ENCODE measurements around the gene ARL15.

ARL15 gene

DNA sequence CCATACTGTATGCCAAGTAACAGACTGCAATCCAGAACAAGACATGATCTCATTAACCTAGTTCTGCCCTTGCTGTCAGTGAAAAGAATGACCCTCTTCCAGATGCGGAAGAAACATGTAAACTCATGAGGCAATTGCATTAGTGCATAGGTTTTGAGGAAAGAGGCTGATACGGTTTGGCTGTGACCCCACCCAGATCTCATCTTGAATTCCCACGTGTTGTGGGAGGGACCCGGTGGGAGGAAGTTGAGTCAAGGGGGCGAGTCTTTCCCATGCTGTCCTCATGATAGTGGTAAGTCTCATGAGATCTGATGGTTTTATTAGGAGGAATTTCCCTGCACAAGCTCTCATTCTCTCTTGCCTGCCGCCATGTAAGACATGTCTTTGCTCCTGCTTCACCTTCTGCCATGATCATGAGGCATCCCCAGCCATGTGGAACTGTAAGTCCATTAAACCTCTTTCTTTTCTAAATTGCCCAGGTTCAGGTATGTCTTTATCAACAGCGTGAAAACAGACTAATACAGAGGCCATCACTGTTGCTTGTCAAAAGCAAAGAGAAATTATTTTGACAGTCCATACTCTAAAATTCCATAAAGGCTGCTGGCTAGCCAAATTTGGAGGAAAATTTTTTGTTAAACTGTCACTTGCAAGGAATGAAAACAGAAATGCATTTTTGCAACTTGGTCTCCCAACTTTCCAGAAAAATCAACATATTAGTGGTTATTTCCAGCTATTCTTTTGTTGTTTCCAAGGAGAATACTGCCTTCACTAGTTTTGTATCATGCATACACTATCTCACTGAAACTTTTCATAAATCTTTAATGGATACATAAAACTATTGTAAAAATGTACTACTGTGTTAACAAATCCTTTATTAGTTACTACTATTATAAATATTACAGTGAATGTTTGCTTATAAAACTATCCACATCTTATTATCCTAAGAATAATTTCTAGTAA, 3.2 kb upstream of the ARL15 start:
- DNase-seq (ENCODE audit: low read depth): no peak

DNA sequence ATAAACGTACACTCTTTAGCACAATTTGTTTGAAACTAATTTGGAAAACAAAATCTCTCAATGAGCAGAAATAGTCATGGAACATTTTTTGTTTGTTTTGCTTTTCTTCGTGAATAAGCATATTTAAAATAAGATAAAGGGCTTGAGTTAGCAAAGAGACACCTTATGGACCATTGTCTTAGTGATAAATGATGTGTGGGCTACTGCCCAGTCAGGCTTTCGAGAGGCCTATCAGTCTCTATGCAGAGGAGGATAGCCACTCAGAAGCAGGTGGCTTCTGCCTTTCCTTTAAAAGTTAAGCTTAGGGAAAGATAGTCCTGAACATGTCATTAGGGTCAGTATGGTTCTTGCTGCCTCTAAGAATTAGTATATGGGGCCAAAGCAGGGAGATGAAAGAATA, 2.1 kb upstream of the ARL15 start:
- no peak for DNase-seq (ENCODE audit: low read depth)

DNA sequence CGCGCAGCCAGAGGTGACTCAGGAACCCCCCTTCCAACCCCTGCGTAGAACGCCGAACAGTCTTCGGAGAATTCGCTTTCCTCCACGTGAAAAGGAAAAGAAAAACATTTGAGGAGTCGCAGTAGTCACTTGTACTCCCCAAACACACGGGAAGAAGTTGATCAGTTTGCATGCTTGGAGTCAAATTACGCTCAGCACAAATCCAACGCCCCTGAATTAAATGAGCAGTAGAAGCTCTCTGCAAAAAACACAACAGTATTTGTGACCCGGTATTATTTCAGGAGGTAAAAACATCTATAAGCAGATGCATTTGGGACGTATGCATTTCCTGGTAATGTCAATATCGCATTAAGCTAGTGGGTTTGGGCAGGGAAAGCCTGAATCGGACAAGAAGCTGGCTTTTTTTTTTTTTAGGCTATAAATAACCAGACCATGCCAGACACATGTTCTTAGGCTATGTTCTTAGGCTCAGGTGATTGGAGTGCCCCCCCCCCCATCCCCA, 854 bp upstream of the ARL15 start:
- no peak for DNase-seq (ENCODE audit: low read depth)

DNA sequence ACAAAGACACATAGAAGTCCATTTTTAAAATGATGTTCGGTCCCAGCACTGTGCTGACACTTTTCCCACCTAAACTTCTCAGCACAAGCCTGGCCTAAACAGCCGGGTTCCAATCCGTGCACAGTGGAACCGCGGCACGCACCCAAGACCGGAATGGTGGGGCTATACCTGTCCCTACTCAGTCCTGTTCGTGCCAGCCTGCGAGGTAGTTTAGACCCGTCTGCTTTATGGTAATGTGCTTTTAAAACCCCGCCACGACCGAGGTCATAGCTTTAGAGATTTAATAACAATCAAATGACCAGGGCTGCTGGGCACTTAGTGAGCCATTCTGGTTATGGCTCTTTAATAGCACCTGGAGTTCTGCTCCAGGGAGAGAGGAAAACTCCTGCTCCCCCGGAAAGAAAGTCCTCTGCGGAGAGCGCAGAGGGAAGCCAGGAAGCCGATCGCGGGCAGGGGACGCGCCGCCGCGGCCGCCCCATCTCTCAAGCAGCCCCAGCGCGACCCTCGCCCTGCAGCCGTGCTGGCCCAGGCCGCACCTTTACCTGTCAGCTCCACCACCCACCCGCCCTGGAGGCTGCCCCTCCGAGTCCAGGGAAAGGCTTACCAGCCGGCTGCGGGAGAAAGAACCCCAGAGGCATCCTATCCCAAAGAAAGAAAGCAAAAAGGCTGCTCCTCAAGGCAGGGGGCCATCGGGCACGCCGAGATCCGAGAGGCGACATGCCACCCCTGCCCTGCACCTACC, 511 bp downstream of the ARL15 start:
- peak; percentile 6 for DNase-seq (ENCODE audit: low read depth)

DNA sequence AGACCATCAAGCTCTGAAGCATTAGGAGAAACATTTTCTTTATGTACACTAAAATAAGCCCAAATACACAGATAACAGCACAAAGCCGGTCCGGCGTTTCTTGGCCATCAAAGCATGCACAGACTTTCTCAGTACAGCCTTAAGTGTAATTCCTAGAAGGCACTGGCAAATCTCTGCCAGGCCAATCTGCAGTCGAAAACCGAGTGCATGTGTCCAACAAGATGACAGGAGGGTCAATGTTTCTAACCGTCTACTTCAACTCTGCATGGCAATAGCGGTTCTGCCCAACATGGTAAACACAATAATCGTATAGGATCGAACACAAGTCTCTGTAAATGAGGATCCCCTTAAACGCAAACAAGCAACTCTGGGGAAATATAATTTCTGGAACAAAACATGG, 1.1 kb downstream of the ARL15 start:
- no peak for DNase-seq (ENCODE audit: low read depth)

DNA sequence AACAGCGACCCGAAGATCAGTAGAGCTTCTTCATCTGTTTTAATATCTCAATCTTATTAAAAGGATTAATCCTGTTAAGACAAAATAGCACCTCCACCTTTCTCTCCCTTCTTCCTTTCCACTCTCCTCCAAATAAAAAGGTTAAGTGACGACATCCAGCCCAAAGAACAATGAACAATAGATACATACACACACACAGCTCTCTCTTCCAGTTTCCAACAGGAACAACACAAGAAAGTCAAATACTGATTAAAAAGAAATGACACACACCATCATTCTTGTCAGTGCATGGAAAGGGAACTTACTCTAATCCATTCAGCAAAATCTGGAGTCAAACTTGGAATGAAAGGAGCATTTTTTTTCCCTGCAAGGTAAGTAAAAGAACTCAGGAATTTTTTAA, 2.8 kb downstream of the ARL15 start:
- no peak for DNase-seq (ENCODE audit: low read depth)

DNA sequence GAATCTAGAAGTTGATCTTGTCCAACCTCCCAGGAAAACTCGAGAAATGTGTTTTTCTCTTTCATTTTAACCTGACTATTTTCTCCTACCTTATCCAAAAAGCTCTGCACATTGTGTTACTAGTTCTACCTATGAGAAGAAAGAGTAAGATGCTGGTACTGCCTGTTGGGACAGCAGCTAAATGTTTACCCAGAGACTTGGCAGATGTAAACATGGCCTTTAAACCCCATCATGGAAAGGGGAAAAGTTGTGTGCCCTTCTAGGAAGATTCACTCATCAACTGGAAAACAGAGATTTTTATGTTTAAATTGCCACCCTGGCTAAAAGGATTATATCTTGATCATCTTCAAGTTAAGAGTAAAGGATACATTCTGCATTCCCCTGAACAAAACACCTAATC, 3.5 kb downstream of the ARL15 start:
- DNase-seq (ENCODE audit: low read depth): no peak

DNA sequence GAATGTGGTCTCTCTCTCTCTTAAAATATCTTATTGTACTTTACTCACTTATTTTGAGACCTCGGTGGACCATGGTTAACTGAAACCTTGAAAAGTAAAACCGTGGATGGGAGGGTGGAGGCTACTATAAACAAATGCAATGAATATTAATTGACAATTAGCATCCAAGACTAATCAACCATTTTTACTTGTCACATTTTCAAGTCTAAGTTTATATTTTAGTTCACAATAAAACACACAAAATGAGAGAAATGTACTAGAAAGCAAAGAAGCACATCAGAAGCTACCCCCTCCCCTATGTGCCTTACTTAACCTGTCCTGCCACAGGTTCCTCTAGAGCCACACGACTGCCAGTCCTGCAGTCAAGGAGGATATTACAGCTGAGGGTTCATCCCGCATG, 4.6 kb downstream of the ARL15 start:
- DNase-seq (ENCODE audit: low read depth): no peak

DNA sequence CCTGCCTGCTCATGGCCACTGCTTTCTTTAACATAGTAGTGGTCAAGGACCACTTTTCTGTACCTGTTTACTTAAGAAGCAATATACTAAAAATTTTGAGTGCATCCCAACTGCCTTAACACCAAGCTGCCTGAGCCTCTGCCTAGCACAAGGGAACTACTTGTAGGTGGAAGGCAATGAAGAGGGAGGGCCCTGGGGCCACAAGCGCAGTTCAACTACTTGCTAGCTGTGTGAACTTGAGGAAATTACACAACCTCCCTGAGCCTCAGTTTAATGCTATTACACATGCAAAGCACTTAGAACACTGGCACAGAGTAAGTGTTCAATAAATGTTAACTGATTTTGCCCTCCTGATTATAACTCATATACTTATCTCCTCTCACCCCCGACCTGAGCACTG, 6.3 kb downstream of the ARL15 start:
- DNase-seq (ENCODE audit: low read depth): no peak

DNA sequence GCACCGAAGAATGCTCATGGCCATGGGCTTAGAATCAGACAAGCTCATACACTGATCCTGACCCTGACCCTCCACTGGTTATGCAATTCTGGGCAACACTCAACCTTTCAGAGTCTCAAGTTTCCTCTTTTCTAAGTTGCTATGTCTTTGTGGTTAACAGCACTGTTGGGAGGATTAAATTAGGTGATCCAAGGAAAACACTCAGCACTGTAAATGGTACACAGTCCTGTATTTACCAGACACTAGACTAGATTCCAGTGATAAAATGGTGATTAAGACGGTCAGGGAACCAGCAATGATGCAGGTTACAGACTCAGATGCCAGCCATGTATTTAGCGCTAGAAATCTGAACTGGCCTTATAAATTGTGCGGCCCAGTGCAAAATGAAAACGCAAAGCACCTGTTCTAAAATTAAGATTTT, 8.1 kb downstream of the ARL15 start:
- DNase-seq (ENCODE audit: low read depth): no peak

DNA sequence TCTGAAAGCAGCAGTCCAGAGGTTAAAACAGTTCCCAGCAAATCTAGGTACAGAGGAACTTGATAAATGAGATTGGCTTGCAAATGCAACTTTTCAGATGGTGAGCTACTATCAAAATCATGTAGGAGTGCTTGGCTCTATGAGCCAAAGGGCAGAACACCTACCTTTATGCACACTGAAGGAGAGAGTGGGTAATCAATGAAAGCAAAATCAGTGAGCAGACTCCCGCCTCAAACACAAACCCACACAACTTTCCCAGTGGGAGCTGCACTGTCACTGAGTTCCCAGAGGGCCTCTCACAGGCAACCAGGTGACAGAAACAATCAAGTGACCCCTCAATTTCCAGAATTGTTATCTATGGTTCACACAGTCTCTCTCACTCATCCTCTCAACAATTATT, 8.5 kb downstream of the ARL15 start:
- DNase-seq (ENCODE audit: low read depth): no peak

DNA sequence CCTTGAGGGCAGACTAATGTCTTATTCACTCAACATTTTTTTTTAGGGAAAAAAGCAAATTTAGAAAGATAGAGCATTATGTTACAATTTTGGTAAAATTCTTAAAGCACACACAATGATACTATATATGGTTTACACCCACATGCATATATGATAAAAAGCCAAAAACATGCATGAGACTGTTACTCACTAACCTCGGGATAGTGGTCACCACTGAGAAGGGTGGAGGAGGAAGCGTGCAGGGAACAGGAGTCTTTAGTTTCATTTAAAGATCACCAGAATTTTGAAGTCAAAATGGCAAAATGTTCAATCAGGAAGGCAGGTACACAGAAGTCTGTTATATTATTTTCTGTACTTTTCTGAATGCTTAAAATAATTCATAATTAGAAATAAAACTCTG, 9.2 kb downstream of the ARL15 start:
- no peak for DNase-seq (ENCODE audit: low read depth)

DNA sequence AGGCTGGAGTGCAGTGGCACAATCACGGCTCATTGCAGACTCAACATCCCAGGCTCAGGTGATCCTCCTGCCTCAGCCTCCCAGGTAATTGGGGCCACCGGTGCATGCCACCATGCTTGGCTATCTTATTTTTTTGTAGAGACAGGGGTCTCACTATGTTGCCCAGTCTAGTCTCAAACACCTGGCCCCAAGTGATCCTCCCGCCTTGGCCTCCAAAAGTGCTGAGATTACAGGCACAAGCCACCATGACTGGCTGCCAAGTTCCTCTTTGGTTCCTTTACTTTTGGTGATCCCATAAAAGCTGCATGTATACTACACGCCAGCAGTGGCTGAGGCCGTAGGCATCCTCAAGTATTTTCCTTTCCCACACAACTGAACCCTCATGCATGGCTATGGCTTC, 11.4 kb downstream of the ARL15 start:
- no peak for DNase-seq (ENCODE audit: low read depth)

DNA sequence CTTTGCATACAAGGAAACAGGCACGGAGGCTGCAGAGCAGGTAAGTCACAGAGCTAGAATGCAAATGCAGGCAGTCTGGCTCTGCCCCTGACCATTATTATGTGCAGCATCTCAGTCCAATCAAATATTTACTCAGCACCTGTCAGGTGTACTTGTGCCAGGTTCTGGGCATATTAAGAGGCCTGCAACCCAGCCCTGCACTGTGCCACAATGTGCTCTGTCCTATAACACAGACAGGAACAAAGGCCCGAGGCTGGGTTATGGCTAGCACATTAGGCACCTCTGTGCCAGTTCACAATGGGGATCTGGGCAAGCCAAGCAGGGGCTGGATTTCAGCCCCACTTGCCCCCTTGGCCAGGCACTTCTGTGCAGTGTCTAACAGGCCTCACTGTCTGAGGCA, 14.0 kb downstream of the ARL15 start:
- DNase-seq (ENCODE audit: low read depth): no peak

DNA sequence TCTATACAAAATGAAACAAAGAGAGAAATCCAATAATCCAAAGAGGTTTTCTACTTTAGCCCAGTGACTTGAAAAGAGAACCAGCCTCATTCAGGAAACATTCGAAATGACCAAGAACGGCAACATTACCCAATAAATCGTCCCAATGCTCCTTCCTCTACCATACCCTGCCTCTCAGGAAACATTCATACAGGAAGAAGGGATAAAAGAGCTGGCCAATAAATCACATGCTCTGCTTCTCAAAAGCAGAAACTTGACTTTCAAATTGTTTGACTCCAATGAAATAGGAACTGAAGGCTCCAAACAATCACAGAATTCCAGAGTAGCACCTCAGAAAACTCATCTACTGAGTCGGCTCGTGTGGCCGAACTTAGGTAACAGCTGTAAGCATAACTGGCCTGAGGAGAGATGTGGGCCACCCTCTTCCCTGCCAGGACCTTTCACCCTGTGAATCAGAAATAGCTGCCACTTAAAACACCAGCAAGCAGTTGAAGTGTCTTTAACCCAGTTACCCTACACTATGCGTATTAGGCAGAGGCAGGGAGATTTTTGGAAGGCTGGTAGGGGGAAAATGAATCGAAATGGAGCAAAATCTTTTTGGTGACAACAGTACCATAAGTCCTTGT, 14.6 kb downstream of the ARL15 start:
- DNase-seq (ENCODE audit: low read depth): no peak

DNA sequence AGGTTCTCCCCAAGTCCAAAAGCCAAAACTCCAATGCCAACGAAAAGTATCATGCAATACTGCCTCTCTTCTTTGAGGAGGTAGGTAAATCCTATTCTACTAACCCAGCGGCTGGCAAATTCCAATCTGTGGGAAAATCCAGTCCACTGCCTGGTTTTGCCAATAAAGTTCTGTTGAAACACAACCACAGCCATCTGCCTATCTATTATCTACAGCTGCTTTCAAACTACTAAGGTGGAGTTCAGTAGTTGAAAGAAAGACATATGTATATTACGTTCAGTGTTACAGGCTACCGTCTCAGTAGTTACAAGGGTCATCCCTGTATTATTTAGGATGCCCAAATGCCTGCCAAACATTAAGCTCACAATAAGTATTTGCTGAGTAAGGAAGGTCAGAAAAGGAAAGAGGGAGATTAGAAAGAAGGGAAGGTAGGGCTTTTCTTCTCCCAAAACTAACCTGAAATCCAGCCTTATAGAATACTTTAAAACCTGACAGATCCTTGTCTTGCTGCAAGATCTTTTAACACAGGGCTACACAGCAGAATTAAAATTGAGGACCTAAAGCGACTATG, 16.2 kb downstream of the ARL15 start:
- DNase-seq (ENCODE audit: low read depth): no peak

DNA sequence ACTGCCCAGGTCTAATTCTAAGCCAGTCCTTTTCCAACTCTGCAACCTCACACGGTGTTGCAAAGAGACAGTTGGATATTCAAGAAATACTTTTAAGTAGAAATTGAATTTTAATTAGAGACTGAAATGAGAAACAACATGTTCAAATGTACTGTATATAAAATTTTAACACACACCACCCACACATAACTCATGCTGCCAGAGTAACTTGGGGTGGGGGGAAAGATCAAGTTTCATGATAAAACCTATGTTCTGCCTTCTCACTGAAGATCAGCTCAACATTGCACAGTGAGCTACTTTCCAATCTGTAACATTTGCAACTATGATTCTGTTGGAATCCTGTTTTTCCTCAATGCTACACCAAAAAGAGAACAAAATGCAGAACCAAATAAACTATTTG, 17.5 kb downstream of the ARL15 start:
- no peak for DNase-seq (ENCODE audit: low read depth)

DNA sequence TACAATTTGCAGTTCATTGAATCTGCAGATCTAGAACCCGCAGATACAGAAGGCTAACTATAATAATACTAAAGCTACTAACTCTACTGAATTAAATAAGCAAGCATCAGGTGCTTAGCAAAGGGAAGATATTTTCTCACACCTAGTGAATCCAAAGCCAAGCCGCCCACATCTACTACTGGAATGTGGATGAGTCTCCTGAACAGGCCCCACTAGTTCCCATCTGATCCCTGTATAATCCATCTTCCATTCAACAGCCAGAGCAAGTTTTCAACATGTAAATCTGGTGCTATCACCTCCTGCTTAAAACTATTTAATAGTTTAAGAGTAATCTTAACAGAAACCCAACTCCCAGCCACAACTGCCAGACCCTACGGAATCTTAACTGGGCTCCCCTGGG, 18.9 kb downstream of the ARL15 start:
- DNase-seq (ENCODE audit: low read depth): no peak

DNA sequence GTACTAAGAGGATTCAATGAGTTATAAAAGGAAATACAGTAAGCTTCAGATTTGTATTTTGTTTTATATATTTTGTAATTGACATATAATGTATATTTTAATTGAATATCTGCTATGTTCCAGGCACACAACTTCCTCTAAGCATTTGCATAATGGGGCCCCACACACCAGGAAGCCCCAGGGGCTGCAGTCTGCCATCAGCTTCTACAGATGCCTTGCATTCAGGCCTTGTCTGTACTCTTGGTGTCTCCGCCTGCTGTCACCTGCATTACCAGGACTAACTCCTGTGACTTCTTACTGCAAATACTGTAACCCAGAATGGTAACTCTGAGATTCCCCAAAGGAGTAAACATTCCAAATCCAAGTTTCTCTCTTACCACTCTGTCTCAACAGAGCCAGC, 20.6 kb downstream of the ARL15 start:
- DNase-seq (ENCODE audit: low read depth): no peak

DNA sequence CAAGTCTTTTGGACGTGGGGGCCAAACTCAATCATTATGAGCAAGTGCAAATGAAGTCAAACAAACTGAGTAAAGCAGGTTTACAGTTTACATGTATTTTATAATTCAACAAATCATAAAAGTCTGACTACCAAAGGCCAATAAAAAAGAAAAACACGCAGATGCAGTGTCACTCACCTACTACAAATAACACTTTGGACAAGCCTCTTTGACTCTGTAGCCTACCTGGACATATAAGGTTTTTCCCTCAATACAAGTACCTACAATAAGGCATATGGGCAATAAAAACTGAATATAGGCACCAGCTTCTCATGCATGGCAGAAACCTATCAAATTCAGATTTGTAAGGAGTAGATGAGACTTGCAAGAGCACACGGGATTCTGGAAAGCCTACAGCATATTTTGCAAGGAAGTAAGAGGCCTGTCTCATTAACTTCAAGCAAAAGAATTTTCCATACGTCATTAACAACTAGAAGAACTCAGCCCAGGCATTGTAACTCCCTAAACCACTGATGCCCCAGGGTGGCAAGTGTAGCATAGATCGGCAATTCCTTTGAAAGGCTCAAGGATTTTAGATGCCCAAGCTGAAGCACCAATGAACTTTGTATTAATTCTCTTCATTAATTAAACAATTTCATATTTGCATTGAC, 21.7 kb downstream of the ARL15 start:
- DNase-seq (ENCODE audit: low read depth): no peak

DNA sequence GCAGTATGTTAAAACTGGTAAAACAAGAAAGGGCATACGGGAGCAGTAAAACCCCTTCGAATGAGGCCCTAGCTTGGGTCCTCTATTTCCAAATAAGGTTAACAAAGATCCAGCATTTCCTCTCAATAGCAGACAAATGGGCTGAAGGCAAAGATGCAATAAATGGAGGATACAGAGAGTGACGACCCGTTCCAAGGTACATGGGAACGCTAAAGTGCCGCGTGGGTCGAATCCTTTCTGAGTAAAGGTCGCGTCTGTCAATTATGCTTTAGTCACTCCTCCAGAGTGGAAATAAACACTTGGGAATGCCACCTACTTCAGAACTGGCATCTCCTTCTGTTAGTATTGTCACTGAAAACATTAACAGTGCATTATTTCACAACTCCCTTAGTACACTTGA, 24.7 kb downstream of the ARL15 start:
- DNase-seq (ENCODE audit: low read depth): no peak

DNA sequence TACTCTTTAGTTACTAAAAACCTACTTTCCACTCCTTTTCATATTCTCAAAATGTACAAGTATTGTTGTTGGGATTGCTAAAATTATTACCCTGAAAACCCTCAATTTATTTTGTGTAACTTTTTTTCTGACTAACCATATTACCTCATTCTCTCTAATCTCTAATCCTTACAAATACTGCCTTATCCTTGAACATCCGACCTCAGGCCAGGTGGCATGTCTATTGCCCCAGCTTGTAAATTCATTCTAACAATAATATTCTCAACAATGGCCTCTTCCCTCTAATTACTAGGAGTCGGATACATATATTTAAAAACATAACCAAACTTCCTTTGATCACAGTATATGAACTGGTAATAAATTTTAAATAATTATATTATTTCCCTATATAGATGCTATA, 25.8 kb downstream of the ARL15 start:
- DNase-seq (ENCODE audit: low read depth): no peak

Data from stimulated activated CD8-positive, alpha-beta memory T cell treated with anti-CD3 and anti-CD28 coated beads, Interleukin-15, amount 100 ng/mL, for 24 hours (primary cell).